IgD-negative memory B cell (primary cell): ENCODE measurements around the gene FKBP5. TPM values are rescaled to one million over a fixed set of nuclear protein-coding genes. Genes with fewer than 3 reads are reported as not detected.
"Not testable (repeated sequence)": the region's sequence is repeated elsewhere in the genome, so short reads cannot be mapped to it uniquely, and the experiment has no call there.

Experiments
- H3K27ac Mint-ChIP-seq, 3 donors: one replicate each; pipeline ENCODE4 v1.8.0; 2020 to 2022; ENCODE audit warnings: mild to moderate bottlenecking in 3 of 3, mixed read lengths in 3 of 3, moderate library complexity in 1 of 3
- H3K27me3 Mint-ChIP-seq: one replicate; pipeline ENCODE4 v1.8.0; 2021; ENCODE audit warnings: mixed read lengths
- H3K36me3 Mint-ChIP-seq: one replicate; pipeline ENCODE4 v1.8.0; 2020; ENCODE audit warnings: mild to moderate bottlenecking, mixed read lengths
- H3K4me1 Mint-ChIP-seq, 3 donors: one replicate each; pipeline ENCODE4 v1.8.0; 2020 to 2022; ENCODE audit warnings: mixed read lengths in 3 of 3, mild to moderate bottlenecking in 1 of 3
- H3K4me3 Mint-ChIP-seq, 4 donors: one replicate each; pipeline ENCODE4 v1.8.0; 2020 to 2022; ENCODE audit warnings: mild to moderate bottlenecking in 4 of 4, mixed read lengths in 4 of 4, moderate library complexity in 3 of 4
- H3K9me3 Mint-ChIP-seq, 3 donors: one replicate each; pipeline ENCODE4 v1.8.0; 2020 to 2021; ENCODE audit warnings: mixed read lengths in 3 of 3, mild to moderate bottlenecking in 1 of 3
- polyA plus RNA-seq: library from polyadenylated mRNA; unstranded; fragments of 300-500 nt; fragmentation: Illumina TruSeq; gene quantifications from one replicate; pipeline ENCODE4 v1.2.3, GENCODE V29; 2021

Gene FKBP5
- polyA plus RNA-seq, 1 donor from 2014 or later, result 25.1 TPM

GRCh38 chr6:35535847-35536246, 152.9 kb downstream of the FKBP5 start:
- not testable (repeated sequence) for H3K36me3 Mint-ChIP-seq

GRCh38 chr6:35534407-35535170, 154.1 kb downstream of the FKBP5 start:
- no peak overlapping the region for H3K27ac Mint-ChIP-seq
- H3K9me3 Mint-ChIP-seq, result no peaks in the 10 kb centered on the region
- no peak overlapping the region for H3K4me3 Mint-ChIP-seq
- peaks cover 12% of the 10 kb centered on the region for H3K27me3 Mint-ChIP-seq
- peaks cover 3% of the 10 kb centered on the region for H3K36me3 Mint-ChIP-seq
- H3K4me1 Mint-ChIP-seq, result peaks cover 0 to 1% (median 0%) of the 10 kb centered on the region in 3 donors

More at GRCh38 chr6:35535847-35536246, 152.9 kb downstream of the FKBP5 start:
- peak overlapping the region in 1 of 3 donors; percentile 74 for H3K27ac Mint-ChIP-seq
- peaks cover 12% of the 10 kb centered on the region for H3K27me3 Mint-ChIP-seq
- H3K9me3 Mint-ChIP-seq, H3K4me3 Mint-ChIP-seq, H3K4me1 Mint-ChIP-seq: not testable (repeated sequence)

- H3K27ac Mint-ChIP-seq, result no peak overlapping the region
- H3K27me3 Mint-ChIP-seq, result peaks cover 12% of the 10 kb centered on the region
- H3K36me3 Mint-ChIP-seq, result peaks cover 3% of the 10 kb centered on the region
- no peaks in the 10 kb centered on the region for H3K9me3 Mint-ChIP-seq
- no peak overlapping the region for H3K4me3 Mint-ChIP-seq
- no peaks in the 10 kb centered on the region for H3K4me1 Mint-ChIP-seq
Observed at GRCh38 chr6:35533981-35534380, 154.7 kb downstream of the FKBP5 start.

GRCh38 chr6:35532126-35532525, 156.6 kb downstream of the FKBP5 start:
- Mint-ChIP-seq H3K4me3 (no peak overlapping the region), H3K4me1 (no peaks in the 10 kb centered on the region), H3K36me3 (peaks cover 3% of the 10 kb centered on the region), H3K27me3 (peaks cover 12% of the 10 kb centered on the region), H3K27ac (no peak overlapping the region), H3K9me3 (no peaks in the 10 kb centered on the region)

- Mint-ChIP-seq H3K36me3 (no peaks in the 10 kb centered on the region), H3K27ac (no peak overlapping the region), H3K27me3 (no peaks in the 10 kb centered on the region), H3K4me3 (no peak overlapping the region), H3K4me1 (peaks cover 0 to 3% (median 2%) of the 10 kb centered on the region in 3 donors), H3K9me3 (no peaks in the 10 kb centered on the region)
Observed at GRCh38 chr6:35524380-35525020, 164.2 kb downstream of the FKBP5 start.

Other genes with a start within 250 kb of the FKBP5 start
- gene FANCE, start 236.6 kb downstream of the FKBP5 start, polyA plus RNA-seq, result 5.8 TPM
- 1,088 TPM for gene RPL10A, start 220.5 kb downstream of the FKBP5 start, polyA plus RNA-seq
- gene TEAD3, start 191.8 kb downstream of the FKBP5 start, polyA plus RNA-seq, result not detected
- gene TULP1, start 176.0 kb downstream of the FKBP5 start, polyA plus RNA-seq, result not detected
- gene ARMC12, start 48.1 kb upstream of the FKBP5 start, polyA plus RNA-seq, result 0.39 TPM
- gene CLPSL2, start 87.7 kb upstream of the FKBP5 start, polyA plus RNA-seq, result not detected
- not detected for gene CLPSL1, start 92.1 kb upstream of the FKBP5 start, polyA plus RNA-seq
- gene CLPS, start 108.4 kb upstream of the FKBP5 start, polyA plus RNA-seq, result not detected
- gene LHFPL5, start 116.4 kb upstream of the FKBP5 start, polyA plus RNA-seq, result not detected
- gene SRPK1, start 232.2 kb upstream of the FKBP5 start, polyA plus RNA-seq, result 36.0 TPM